GM12878 (cell line): ENCODE measurements around the gene KIF1C. TPM values are rescaled to one million over a fixed set of nuclear protein-coding genes. Genes with fewer than 3 reads are reported as not detected.

Source experiments
- ATAC-seq: fragments of 200-7000 bp; cut with Tn5 transposase; 3 replicates; pipeline ENCODE4 v1.9.1; 2020; ENCODE audit warnings: mild to moderate bottlenecking, moderate library complexity
- BruUV-seq: library from RNA; stranded (reverse); fragments of 400-500 nt; replicated peaks from 2 replicates; lab custom pipeline; 2021; lab: Mats Ljungman, UMichigan
- CTCF ChIA-PET: fragments of 300-600 bp; sonication (Branson Sonifier 250); formaldehyde crosslinking; extraction: SDS; loops from one replicate; lab custom pipeline; 2021; ENCODE audit warnings: inconsistent platforms; lab: Yijun Ruan, JAX
- POLR2A ChIA-PET: fragments of 350-600 bp; formaldehyde crosslinking; extraction: SDS; loops from one replicate; lab custom pipeline; 2021; ENCODE audit warnings: inconsistent platforms; lab: Charles Lee
- RAD21 ChIA-PET: fragments of 300-600 bp; sonication (Branson Sonifier 250); formaldehyde crosslinking; loops from one replicate; lab custom pipeline; 2023; ENCODE audit warnings: antibody characterized with exemption; ENCODE audit not compliant: unreplicated experiment; lab: Charles Lee
- SMC1A ChIA-PET: fragments of 300-600 bp; sonication (Branson Sonifier 250); formaldehyde crosslinking; loops from one replicate; lab custom pipeline; 2023; ENCODE audit not compliant: unreplicated experiment, uncharacterized antibody; lab: Charles Lee
- DNase-seq: peaks from one replicate; pipeline ENCODE4 v3.0.0-alpha.2; 2011; ENCODE audit warnings: low read depth, low spot score
- FAIRE-seq: peaks from 3 replicates; lab custom pipeline; 2011; peaks lifted over from hg19 to GRCh38; lab: Jason Lieb, UNC
- H2AFZ ChIP-seq: 2 replicates; pipeline ENCODE4 v1.6.0; 2011; ENCODE audit warnings: low read depth, low read length, control low read depth; ENCODE audit not compliant: control insufficient read depth
- H3K27ac ChIP-seq: 2 replicates; pipeline ENCODE4 v1.5.1; 2011; ENCODE audit warnings: control low read depth; ENCODE audit not compliant: control insufficient read depth, insufficient read depth
- H3K27me3 ChIP-seq, 2 experiments: replicated peaks in 1 of 2; 2 replicates each; pipeline versions ENCODE4 v1.6.0 to v1.6.1; 2011; ENCODE audit warnings: low read length in 1 of 2; ENCODE audit not compliant: control insufficient read depth in 2 of 2, insufficient read depth in 2 of 2
- H3K36me3 ChIP-seq, 2 experiments: 2 replicates each; pipeline ENCODE4 v1.5.1; 2011; ENCODE audit warnings: low read length in 1 of 2; ENCODE audit not compliant: control insufficient read depth in 2 of 2, insufficient read depth in 2 of 2
- H3K4me1 ChIP-seq: 2 replicates; pipeline ENCODE4 v1.6.1; 2011; ENCODE audit warnings: mild to moderate bottlenecking, low read length, moderate library complexity, mixed read lengths; ENCODE audit not compliant: control insufficient read depth, insufficient read depth
- H3K4me2 ChIP-seq: 2 replicates; pipeline ENCODE4 v1.6.0; 2011; ENCODE audit warnings: control low read depth; ENCODE audit not compliant: control insufficient read depth, insufficient read depth
- H3K4me3 ChIP-seq: fragments of 200-600 bp; sonication (generic); 2 replicates; pipeline ENCODE4 v1.5.1; 2016
- H3K79me2 ChIP-seq: 2 replicates; pipeline ENCODE4 v1.6.0; 2011; ENCODE audit warnings: low read length; ENCODE audit not compliant: control insufficient read depth, insufficient read depth
- H3K9ac ChIP-seq: 2 replicates; pipeline ENCODE4 v1.8.0; 2011; ENCODE audit warnings: low read length, control low read depth, mixed read lengths; ENCODE audit not compliant: control insufficient read depth, insufficient read depth
- H3K9me3 ChIP-seq: replicated peaks from 3 replicates; pipeline ENCODE4 v1.5.1; 2011; ENCODE audit warnings: mild to moderate bottlenecking, low read length; ENCODE audit not compliant: control insufficient read depth, insufficient read depth
- H4K20me1 ChIP-seq: 2 replicates; pipeline ENCODE4 v1.6.0; 2011; ENCODE audit not compliant: control insufficient read depth, insufficient read depth
- CTCF ChIP-seq, 3 experiments: IDR thresholded peaks in 2 of 3; conservative IDR thresholded peaks in 1 of 3; 2 replicates each; pipeline ENCODE4 v1.5.1; 2011; ENCODE audit warnings: low read depth in 3 of 3, low read length in 3 of 3, mild to moderate bottlenecking in 3 of 3, control low read depth in 2 of 3, moderate library complexity in 2 of 3, inconsistent platforms in 1 of 3, mixed read lengths in 1 of 3; ENCODE audit not compliant: control insufficient read depth in 2 of 3, insufficient read depth in 1 of 3; ENCODE audit errors: extremely low read depth in 1 of 3
- IRF3 ChIP-seq: fragments of 450-650 bp; IDR thresholded peaks from 2 replicates; pipeline ENCODE4 v1.6.1; 2014; ENCODE audit warnings: mild to moderate bottlenecking
- NKRF ChIP-seq: fragments of 450-650 bp; conservative IDR thresholded peaks from 2 replicates; pipeline ENCODE4 v1.6.1; 2017; ENCODE audit warnings: mild to moderate bottlenecking, moderate library complexity
- NR2C2 ChIP-seq: IDR thresholded peaks from 2 replicates; pipeline ENCODE4 v1.6.1; 2011; ENCODE audit warnings: borderline replicate concordance, low read depth; ENCODE audit not compliant: control insufficient read depth, insufficient read length
- PRDM15 ChIP-seq: fragments of 450-650 bp; formaldehyde crosslinking; IDR thresholded peaks from 2 replicates; pipeline ENCODE4 v1.4.0; 2020; ENCODE audit warnings: mild to moderate bottlenecking, moderate library complexity
- RFX5 ChIP-seq: IDR thresholded peaks from 2 replicates; pipeline ENCODE4 v1.6.1; 2011; ENCODE audit warnings: low read depth, low read length, improper control_type of control experiment
- SKIL ChIP-seq: fragments of 450-650 bp; IDR thresholded peaks from 2 replicates; pipeline ENCODE4 v1.6.1; 2017; ENCODE audit warnings: mild to moderate bottlenecking, low read depth, inconsistent platforms; ENCODE audit not compliant: poor library complexity, severe bottlenecking
- SPI1 ChIP-seq: IDR thresholded peaks from 2 replicates; pipeline ENCODE4 v1.6.1; 2011; ENCODE audit warnings: low read depth, mild to moderate bottlenecking, low read length, moderate library complexity, borderline replicate concordance; ENCODE audit not compliant: insufficient read depth
- STAT1 ChIP-seq: fragments of 450-650 bp; conservative IDR thresholded peaks from 2 replicates; pipeline ENCODE4 v1.6.1; 2014; ENCODE audit warnings: antibody characterized with exemption, mild to moderate bottlenecking
- WGBS: methylation state at CpG from one replicate; pipeline ENCODE4 v1.1.6; 2016; ENCODE audit warnings: low lambda C conversion rate; ENCODE audit not compliant: insufficient replicate concordance, insufficient coverage; ENCODE audit errors: missing lambda C conversion rate; 5-methylcytosine and 5-hydroxymethylcytosine counted together
- in situ Hi-C: fragments of 300-500 bp; cut with MboI; formaldehyde crosslinking; loops from 9 replicates; pipeline ENCODE4 v1.14.3; 2018; ENCODE audit warnings: mixed read lengths
- intact Hi-C: fragments of 100-400 bp; cut with micrococcal nuclease; formaldehyde crosslinking; loops from one replicate; pipeline ENCODE4 v1.14.2; 2022; ENCODE audit not compliant: unreplicated experiment
- polyA plus RNA-seq, 11 experiments: library from polyadenylated mRNA; depleted of rRNA in 4 of 11; unstranded in 6 of 11; stranded (reverse) in 5 of 11; fragments of >200 nt; fragmentation: Nextera tagmentation in 4 of 11; fragmentation: Illumina TruSeq in 1 of 11; extraction: Ambion mirVana in 4 of 11; extraction: Trizol in 1 of 11; gene quantifications; 1 replicate in 1 of 11; 2 replicates in 10 of 11; pipeline versions ENCODE4 v1.2.1 to v1.2.3, GENCODE V29; 2011 to 2016; ENCODE audit warnings: inconsistent platforms in 2 of 11, missing spikeins in 2 of 11, low read depth in 1 of 11
- total RNA-seq, 4 experiments: library from RNA; depleted of rRNA in 3 of 4; stranded (reverse); fragments of >200 nt in 3 of 4; fragmentation: Illumina TruSeq in 1 of 4; extraction: Trizol in 1 of 4; gene quantifications; 2 replicates each; pipeline versions ENCODE4 v1.2.1 to v1.2.3, GENCODE V29; 2013 to 2021

Gene KIF1C
- total and polyA plus RNA-seq, 10 of the 15 experiments (the other 5 are each of a cell fraction or from before 2014, with no cell fraction given) = 1.4 to 65.9 (median 21.1) TPM

- no peak for TF ChIP-seq PRDM15 (CRISPR knock-in tag)
Measured at GRCh38 chr17:4980644-4981216, 17.0 kb upstream of the KIF1C start (continued).

- Histone ChIP-seq H3K36me3 (peaks cover 12 to 16% of the 10 kb centered on the region in 2 experiments; a peak in 3 of 4 replicates), H3K27me3 (no peaks in the 10 kb centered on the region), H3K9ac (no peak overlapping the region), H3K9me3 (no peaks in the 10 kb centered on the region), H3K4me3 (no peak overlapping the region), H3K79me2 (peaks cover 11% of the 10 kb centered on the region), H4K20me1 (no peaks in the 10 kb centered on the region), H3K4me2 (no peak overlapping the region), H2AFZ (no peak overlapping the region), H3K27ac (no peak overlapping the region), H3K4me1 (peaks cover 17% of the 10 kb centered on the region)
- ChIA-PET SMC1A (no interaction called here), RAD21 (no interaction called here), POLR2A (no interaction called here), CTCF (interaction anchor here (0.9 to 1.5 kb wide), 3 partner anchors 12 to 81 kb away, joined by 4 to 6 read pairs (median 4); no protein-coding TSS in a partner anchor)
- ATAC-seq = no peak
- 81% methylated on average over 5 of the region's 5 CpGs for WGBS
- no peak for DNase-seq
- in situ Hi-C loops = loop anchor here (5.0 kb wide), 1 partner anchor 85 kb away; no protein-coding TSS in a partner anchor
- no peak for FAIRE-seq
- BruUV-seq = no TSS peak
- intact Hi-C loops = no loop called here
- TF ChIP-seq IRF3 = no peak
- no peak for TF ChIP-seq NKRF
- no peak for TF ChIP-seq SKIL
- no peak for TF ChIP-seq CTCF (IDR thresholded peaks at IDR 0.05 in 2 of 3, conservative IDR thresholded peaks at IDR 0.05 in 1 of 3; ENCODE audit: control insufficient read depth in 2 of 3, extremely low read depth in 1 of 3, insufficient read depth in 1 of 3, low read depth in 3 of 3, low read length in 3 of 3)
- TF ChIP-seq NR2C2 = no peak
- no peak for TF ChIP-seq SPI1
- no peak for TF ChIP-seq RFX5
- no peak for TF ChIP-seq STAT1
Measured at GRCh38 chr17:4982305-4982704, 15.4 kb upstream of the KIF1C start.
